GM21717 (cell line): ENCODE data around the gene LRRC73.
"Not testable (repeated sequence)": the region's sequence is repeated elsewhere in the genome, so short reads cannot be mapped to it uniquely, and the experiment has no call there.

Experiments used
- ATAC-seq: cut with Tn5 transposase; IDR thresholded peaks from one replicate; pipeline ENCODE4 v1.9.1; 2021; ENCODE audit warnings: mild to moderate bottlenecking, moderate library complexity; ENCODE audit not compliant: unreplicated experiment

Gene LRRC73

DNA sequence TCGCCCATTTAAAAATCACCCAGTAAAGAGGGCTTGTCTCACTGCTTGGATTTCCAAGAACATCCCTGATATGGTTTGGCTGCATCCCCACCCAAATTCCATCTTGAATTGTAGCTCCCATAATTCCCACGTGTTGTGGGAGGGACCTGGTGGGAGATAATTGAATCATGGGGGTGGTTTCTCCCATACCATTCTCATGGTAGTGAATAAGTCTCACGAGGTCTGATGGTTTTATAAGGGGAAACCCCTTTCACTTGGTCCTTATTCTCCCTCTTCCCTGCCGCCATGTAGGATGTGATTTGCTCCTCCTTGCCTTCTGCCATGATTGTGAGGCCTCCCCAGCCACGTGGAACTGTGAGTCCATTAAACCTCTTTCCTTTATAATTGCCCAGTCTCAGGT is 42.9 kb downstream of the LRRC73 start:
- not testable (repeated sequence) for ATAC-seq

DNA sequence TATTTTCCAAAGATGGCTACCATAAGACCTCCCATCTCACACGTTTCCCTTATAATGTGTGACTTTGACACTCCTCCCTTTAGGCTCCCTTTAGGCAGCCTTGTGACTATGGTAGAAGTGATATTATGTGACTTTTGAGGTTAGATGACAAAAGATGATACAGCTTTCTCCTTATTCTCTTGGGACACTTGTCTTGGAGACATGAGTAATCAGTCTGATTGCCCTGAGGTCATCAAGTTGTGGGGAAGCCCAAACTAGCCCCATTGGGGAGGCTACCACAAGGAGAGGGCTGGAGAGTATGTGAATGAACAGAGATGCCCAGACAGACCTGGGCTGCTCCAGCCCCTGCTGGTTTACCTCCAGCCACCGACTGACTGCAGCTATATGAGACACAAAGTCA is 44.2 kb downstream of the LRRC73 start:
- no peak for ATAC-seq

DNA sequence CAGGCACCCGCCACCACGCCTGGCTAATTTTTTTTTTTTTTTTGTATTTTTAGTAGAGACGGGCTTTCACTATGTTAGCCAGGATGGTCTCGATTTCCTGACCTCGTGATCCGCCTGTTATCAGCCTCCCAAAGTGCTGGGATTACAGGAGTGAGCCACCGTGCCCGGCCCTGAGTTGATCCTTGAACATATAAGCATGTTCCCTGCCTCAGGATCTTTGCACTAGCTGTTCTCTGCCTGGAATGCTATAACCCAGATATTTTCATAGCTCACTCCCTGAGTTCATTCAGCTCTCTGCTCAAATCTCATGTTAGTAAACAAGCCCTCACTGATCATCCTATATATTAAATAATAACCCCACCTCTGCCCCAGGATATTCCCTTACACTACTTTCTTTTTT is 45.8 kb downstream of the LRRC73 start:
- no peak for ATAC-seq

GRCh38 chr6:43461936-43462335 is 48.2 kb downstream of the LRRC73 start:
- ATAC-seq = no peak

GRCh38 chr6:43460032-43460431 is 50.1 kb downstream of the LRRC73 start:
- ATAC-seq = no peak

DNA sequence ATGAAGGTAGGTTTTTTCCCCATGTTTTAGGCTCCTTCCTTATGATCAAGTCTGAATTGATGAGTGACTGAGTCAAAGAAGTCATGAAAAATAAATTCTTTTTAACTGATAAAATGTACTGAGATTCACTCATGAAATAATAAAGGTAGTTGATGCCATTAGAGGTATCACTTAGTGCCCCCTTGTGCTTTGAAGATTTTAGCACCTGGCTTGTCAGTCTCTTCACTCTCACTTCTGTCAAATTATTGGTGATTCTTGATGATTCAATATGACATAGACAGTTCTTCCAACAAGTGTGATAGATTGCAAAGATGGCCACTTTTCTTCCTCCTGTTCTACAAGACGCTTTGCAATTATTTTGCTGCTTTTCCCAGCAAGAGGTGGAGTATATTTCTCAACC is 50.6 kb downstream of the LRRC73 start:
- ATAC-seq = no peak

GRCh38 chr6:43458154-43458553 is 52.0 kb downstream of the LRRC73 start:
- ATAC-seq = not testable (repeated sequence)

- ATAC-seq = no peak
These were observed 52.5 kb downstream of the LRRC73 start for GRCh38 chr6:43457643-43458042.
